Measurements from ENCODE around the gene PIGU.
A peak's percentile ranks its signal among the peaks of the same experiment; 100 is the strongest.
"Not testable (repeated sequence)": the region's sequence is repeated elsewhere in the genome, so short reads cannot be mapped to it uniquely, and the experiment has no call there.

PIGU gene

DNA sequence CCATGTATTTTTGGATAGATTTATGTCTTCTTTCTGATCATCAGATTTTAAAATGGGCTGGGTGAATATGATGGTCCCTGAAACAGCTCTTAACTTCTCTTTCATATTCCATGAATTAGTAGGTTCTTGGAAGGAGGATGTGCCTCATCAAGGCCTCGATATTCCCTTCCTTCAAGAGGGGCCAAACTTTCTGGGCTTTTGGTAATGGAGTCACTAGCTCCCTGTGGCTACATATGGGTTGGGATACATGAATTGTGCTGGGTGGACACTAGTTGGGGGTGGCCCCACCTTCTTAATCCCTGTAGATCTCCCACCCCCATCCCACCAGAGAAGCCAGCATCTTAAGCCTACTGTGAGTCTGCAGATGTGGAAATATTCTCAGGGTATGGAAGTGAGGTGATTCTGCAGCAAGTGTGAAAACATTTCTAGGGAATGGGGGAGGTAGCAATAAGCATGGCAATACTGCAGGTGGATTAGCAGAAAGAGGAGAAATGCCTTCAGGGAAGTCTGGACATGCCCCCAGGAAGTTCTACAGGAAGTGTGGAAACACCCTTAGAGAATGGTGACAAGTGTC is 29.5 kb upstream of the PIGU start:
- no peak for DNase-seq

DNA sequence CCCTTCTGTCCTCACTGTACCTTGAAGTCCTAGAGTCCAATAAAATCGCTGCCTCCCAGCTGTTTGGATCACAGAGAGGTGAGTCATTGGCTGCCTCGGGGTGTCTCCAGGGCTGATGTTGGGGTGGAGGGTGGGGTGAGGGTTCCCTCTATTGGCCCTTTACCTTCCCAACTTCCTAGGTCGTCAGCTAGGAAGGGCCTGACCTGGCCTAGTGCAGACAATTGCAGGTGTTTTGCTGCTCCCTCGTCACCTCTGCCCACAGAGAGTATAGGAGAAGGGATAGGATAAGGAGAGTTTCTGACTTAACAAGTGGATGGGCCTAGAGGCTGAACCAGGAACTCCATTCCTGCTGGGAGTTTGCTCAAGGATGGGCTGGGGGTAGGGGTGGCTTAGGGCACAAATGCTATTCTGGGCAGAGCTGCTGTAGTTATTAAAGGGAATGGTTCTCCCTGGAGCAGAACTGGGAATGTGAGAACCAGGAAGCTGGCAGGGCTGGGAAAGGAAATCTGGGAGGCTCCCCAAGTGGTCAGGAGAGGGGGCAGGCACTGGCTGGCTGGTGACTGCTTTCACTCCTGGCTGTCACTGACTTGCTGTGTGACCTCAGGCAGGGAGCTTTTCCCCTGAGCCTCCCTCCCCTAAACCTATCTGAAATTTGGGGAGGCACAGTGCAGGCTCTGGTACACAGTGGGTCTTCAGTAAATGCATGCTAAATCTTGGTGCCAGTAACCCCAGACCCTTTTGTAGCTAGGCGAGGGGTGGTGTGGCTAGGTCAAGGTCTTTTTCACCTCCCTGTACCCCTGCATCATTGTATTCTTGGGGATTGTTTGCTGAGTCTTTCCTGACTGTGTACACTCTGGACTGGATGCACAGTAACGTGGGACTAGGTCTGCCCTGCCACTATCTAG is 28.8 kb upstream of the PIGU start:
- no peak for DNase-seq

DNA sequence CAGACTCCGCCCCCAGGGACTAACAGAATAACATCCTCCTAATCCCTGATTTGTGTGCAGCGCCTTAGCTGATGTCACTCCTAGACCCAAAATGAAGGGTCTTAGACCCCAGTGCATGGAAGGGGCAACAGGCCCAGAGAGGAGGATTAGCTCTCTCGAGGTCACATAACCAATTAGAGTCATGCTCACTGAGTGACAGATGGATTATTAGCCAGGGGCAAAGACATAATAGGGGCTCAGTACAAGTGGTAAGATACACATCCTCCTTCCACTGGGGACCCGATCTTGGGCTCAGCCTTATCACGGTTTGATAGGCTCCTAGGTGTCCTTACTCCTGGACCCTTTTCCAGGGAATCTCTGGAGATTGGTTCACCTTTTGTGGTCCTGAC is 28.1 kb upstream of the PIGU start:
- no peak for DNase-seq

GRCh38 chr20:34704177-34705007 is 27.5 kb upstream of the PIGU start, which contains the start of gene TP53INP2:
Gene TP53INP2 (plus strand): TSS chr20:34704344. CDS start chr20:34708740, 4,396 bp downstream.
- peak; percentile 65 to 66 for DNase-seq

DNA sequence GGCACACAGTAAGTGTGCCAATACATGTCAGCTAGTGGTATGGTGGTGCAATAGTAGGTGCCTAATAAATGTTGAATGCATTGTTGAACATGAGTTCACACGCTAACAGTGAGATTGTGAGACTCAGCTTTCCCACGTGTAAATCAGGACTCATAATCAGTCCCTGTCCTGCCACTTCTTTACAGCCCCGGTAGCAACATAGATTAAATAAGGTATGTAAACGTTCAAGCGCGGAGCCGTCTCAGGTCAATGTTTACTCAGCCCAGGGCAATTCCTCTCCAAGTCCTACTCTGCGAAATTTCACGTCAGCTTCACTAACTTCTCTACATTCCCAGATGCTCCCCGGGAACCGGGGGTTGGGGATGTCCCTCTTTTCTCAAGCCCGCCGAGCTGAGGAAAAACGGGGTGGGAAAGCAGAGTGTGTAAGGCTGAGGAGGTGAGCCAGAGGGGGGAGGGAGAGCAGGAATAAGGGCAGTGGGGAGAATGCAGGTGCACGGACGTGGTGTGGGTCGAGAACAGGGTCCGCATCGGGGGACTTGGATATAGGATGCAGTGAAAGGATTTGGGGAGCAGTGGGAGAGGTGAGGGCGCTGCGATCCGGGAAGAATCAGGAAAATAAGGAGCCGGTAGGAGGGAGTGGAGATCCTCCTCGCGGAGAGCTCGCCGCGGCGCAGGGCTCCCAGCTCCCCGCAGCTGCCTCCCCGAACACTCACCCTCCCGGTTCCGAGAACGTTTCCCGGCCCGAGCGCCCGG is 26.7 kb upstream of the PIGU start:
- no peak for DNase-seq

GRCh38 chr20:34703061-34703423 is 26.1 kb upstream of the PIGU start:
- no peak for DNase-seq

DNA sequence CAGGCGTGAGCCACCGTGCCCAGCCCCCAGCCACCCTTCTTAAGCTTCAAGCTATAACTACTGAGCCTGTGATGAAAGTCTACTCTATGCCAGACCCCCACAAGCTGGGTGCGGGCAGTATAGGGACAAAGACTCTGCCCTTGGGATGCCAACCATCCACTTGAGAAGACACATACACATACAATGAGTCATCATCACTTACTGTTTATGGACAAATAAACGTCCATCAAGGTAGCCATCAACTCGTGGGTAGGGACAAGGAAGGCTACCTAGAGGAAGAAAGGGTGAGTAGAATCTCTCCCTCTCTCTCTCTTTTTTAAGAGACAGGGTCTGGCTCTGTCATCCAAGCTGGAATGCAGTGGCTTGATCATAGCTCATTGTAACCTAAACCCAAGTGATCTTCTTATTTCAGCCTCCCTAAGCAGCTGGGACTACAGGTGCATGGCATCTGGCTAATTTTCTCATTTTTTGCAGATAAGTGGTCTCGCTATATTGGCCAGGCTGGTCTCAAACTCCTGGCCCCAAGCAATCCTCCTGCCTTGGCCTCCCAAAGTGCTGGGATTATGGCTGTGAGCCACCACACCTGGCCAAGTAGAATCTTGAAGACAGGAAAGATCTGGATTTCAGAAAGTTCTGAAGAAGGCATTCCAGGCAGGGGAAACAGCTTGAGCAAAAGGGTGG is 24.7 kb upstream of the PIGU start:
- DNase-seq: no peak

DNA sequence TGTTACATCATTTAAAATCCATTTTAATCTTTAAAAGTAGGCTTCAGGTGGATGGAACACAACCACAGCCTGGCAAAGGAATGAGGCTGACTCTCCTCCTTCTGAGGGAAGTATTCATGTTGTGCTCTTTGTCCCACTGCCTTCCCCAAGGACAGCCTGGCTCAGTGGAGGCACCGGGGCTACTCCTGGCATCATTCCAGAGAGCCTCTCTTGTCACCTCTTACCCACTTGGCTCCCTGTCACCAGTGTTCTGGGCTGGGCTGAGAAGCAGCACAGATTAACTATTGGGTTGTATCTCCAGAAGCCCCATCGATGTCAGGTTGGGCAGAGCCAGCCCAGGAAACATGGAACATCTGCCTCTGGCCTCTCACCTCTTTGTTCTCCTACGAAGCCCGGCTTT is 16.5 kb upstream of the PIGU start:
- DNase-seq: no peak

DNA sequence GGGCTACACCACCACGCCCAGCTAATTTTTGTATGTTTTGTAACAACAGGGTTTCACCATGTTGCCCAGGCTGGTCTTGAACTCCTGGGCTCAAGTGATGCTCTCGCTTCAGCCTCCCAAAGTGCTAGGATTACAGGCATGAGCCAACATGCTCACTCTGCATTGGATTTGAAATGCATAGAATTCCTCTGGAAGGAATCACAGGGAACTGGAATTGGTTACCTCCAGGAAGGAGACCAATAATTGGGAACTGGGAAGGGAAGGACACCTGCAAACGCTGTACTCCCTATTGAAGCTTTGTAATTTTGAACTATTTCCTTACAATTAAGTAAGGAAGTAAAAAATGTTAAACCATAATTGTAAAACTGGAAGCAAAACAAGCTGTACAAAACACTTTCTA is 14.9 kb upstream of the PIGU start:
- no peak for DNase-seq

- no peak for DNase-seq
Observed at GRCh38 chr20:34689486-34689885, 12.6 kb upstream of the PIGU start.

DNA sequence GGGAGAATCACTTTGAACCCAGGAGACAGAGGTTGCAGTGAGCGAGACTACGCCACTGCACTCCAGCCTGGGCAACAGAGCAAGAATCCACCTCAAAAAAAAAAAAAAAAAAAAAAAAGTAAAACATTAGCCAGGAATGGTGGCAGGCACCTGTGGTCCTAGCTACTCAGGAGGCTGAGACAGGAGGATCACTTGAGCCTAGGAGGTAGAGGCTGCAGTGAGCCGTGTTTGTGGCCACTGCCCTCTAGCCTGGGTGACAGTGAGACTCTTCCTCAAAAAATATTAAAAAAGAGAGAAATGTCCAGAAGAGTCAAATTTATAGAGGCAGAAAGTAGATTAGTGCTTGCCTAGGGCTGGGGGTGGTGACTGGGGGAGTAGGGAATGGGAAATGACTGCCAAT is 6.8 kb upstream of the PIGU start:
- no peak for DNase-seq

- no peak for DNase-seq
Observed at GRCh38 chr20:34680586-34681175, 3.8 kb upstream of the PIGU start.

- no peak for DNase-seq
Observed at GRCh38 chr20:34675993-34676641, 775 bp downstream of the PIGU start.

DNA sequence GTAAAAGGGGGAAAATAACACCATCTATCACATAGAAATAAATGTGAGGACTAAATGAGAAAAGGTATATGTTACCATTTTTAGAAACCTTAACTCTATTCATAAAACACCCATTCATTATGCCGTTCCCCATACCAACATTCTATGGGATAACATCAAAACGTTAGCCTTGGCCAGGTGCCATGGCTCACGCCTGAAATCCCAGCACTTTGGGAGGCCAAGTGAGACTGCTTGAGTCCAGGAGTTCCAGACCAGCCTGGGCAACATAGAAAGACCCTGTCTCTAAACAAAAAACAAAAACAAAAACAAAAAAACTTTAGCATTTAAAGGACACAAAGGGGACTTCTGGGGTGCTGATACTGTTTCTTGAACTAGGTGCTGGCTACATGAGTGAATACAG is 1.3 kb downstream of the PIGU start:
- DNase-seq: no peak

GRCh38 chr20:34673412-34673811 is 3.5 kb downstream of the PIGU start:
- DNase-seq: no peak

DNA sequence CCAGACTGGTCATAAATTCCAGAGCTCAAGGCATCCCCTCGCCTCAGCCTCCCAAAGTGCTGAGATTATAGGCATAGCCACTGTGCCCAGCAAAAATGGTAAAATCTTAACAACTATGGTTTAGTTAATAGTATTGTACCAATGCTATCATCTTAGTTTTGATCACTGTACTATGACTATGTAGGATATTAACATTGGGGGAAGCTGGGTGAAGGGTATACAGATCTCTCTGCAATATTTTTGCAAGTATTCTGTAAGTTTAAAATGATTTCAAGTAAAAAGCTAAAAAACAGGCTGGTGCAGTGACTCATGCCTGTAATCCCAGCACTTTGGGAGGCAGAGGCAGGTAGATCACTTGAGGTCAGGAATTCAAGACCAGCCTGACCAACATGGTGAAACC is 7.8 kb downstream of the PIGU start:
- DNase-seq: no peak

GRCh38 chr20:34664751-34665150 is 12.1 kb downstream of the PIGU start:
- not testable (repeated sequence) for DNase-seq

DNA sequence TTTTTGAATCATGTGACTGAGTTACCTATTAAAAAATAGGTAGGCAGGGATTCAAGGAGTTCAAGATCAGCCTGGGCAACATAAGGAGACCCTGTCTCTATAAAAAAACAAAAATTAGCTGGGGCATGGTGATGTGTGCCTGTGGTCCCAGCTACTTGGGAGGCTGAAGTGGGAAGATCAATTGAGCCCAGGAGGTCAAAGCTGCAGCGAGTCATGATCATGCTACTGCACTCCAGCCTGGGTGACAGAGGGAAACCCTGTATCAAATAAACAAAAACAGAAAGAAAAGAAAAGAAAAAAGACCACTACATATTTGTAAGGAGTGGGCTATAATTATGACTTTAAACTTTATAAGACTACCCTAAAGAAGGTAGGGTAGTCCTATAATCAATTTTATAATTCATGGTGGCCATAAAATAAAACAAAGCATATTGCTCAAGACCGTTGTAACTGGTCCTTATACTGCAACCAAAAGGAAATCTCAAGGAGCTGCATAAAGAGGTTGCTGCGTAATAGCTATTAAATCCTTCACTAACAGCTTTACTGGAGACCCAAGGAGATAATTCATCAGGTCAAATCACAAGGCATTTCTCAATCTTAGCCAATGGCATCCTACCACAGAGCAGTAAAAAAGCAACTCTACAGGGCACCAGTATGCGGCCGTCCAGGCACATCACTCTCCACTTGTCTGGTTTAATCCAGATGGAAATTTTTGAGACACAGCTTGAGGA is 13.5 kb downstream of the PIGU start:
- DNase-seq: no peak

GRCh38 chr20:34661811-34662210 is 15.1 kb downstream of the PIGU start:
- not testable (repeated sequence) for DNase-seq

- DNase-seq: not testable (repeated sequence)
Observed at GRCh38 chr20:34658654-34659053, 18.2 kb downstream of the PIGU start.
